Ishikawa (cell line): ENCODE results near the gene SCARF1.

Experiments
- RAD21 ChIP-seq: IDR thresholded peaks from 2 replicates; pipeline ENCODE4 v1.6.1; 2012; ENCODE audit warnings: low read depth
- TEAD4 ChIP-seq: IDR thresholded peaks from 2 replicates; pipeline ENCODE4 v1.6.1; 2012
- YY1 ChIP-seq: IDR thresholded peaks from 2 replicates; pipeline ENCODE4 v1.6.1; 2012; ENCODE audit warnings: low read depth

DNA sequence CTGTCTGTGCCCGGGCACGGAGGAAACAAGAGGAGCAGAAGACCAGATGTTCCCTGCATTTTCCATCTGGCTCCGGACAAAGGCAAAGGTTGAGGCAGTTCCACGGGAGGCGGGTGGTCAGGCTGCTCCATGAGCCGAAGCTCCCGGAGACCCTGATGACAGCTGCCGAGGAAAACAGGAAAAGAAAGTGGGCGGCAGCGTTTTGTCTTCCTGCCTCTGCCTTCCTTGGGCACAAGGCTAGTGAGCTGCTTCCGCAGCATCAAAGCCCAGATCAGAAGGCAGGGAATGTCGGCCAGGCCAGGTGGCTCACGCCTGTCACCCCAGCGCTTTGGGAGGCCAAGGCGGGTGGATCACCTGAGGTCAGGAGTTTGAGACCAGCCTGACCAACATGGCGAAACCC lies 33.1 kb downstream of the SCARF1 start:
- no peak for TF ChIP-seq YY1
- no peak for TF ChIP-seq RAD21
- TF ChIP-seq TEAD4, result no peak
